Measurements from ENCODE around the gene C2CD2L. TPM values are rescaled to one million over a fixed set of nuclear protein-coding genes. Genes with fewer than 3 reads are reported as not detected.

Gene C2CD2L
- total RNA-seq (2022; extraction: Qiagen RNA extraction; ENCODE audit: low read depth), result 4.9 to 7.1 TPM (median 6.0 TPM) in 5 replicates

GRCh38 chr11:119106564-119107537, at the start of gene C2CD2L:
Gene C2CD2L (plus strand): TSS chr11:119107344. CDS start chr11:119107742, 398 bp downstream.

GRCh38 chr11:119067371-119068222, 39.5 kb upstream of the C2CD2L start, which contains the start of gene VPS11:
Gene VPS11 (plus strand): TSS chr11:119067818. CDS start chr11:119067824, 6 bp downstream.

GRCh38 chr11:119084663-119085436, 22.3 kb upstream of the C2CD2L start, which contains the start of gene HMBS:
Gene HMBS (plus strand): TSS chr11:119084881. CDS start chr11:119085034, 153 bp downstream.

GRCh38 chr11:119101759-119102423, 5.3 kb upstream of the C2CD2L start, which contains the start of gene DPAGT1:
Gene DPAGT1 (minus strand): TSS chr11:119101853. CDS start chr11:119101655, 198 bp downstream.

GRCh38 chr11:119121008-119121810, 14.1 kb downstream of the C2CD2L start, which contains the start of gene HINFP:
Gene HINFP (plus strand): TSS chr11:119121580. CDS start chr11:119126945, 5,365 bp downstream.

GRCh38 chr11:119149018-119149785, 42.1 kb downstream of the C2CD2L start, which contains the start of gene ABCG4:
Gene ABCG4 (plus strand): TSS chr11:119149052. CDS start chr11:119149966, 914 bp downstream.

Other genes starting within 250 kb of the C2CD2L start
- 0.03 to 0.08 TPM (median 0.07 TPM) in 5 replicates for gene CXCR5, start 223.5 kb upstream of the C2CD2L start, total RNA-seq (2022; extraction: Qiagen RNA extraction; ENCODE audit: low read depth)
- 79.4 to 170 TPM (median 137 TPM) in 5 replicates for gene BCL9L, start 181.4 kb upstream of the C2CD2L start, total RNA-seq (2022; extraction: Qiagen RNA extraction; ENCODE audit: low read depth)
- gene UPK2, start 151.0 kb upstream of the C2CD2L start, total RNA-seq (2022; extraction: Qiagen RNA extraction; ENCODE audit: low read depth), result 0.33 to 0.97 TPM (median 0.69 TPM) in 5 replicates
- gene FOXR1, start 135.6 kb upstream of the C2CD2L start, total RNA-seq (2022; extraction: Qiagen RNA extraction; ENCODE audit: low read depth), result not detected in 5 replicates
- gene CENATAC, start 109.2 kb upstream of the C2CD2L start, total RNA-seq (2022; extraction: Qiagen RNA extraction; ENCODE audit: low read depth), result 11.1 to 17.5 TPM (median 11.5 TPM) in 5 replicates
- 803 to 1,150 TPM (median 842 TPM) in 5 replicates for gene RPS25, start 89.0 kb upstream of the C2CD2L start, total RNA-seq (2022; extraction: Qiagen RNA extraction; ENCODE audit: low read depth)
- gene TRAPPC4, start 88.6 kb upstream of the C2CD2L start, total RNA-seq (2022; extraction: Qiagen RNA extraction; ENCODE audit: low read depth), result 57.4 to 67.3 TPM (median 60.5 TPM) in 5 replicates
- gene SLC37A4, start 76.5 kb upstream of the C2CD2L start, total RNA-seq (2022; extraction: Qiagen RNA extraction; ENCODE audit: low read depth), result 10.0 to 12.1 TPM (median 10.8 TPM) in 5 replicates
- 39.6 to 50.0 TPM (median 47.3 TPM) in 5 replicates for gene HYOU1, start 50.1 kb upstream of the C2CD2L start, total RNA-seq (2022; extraction: Qiagen RNA extraction; ENCODE audit: low read depth)
- 7.9 to 17.2 TPM (median 11.4 TPM) in 5 replicates for gene VPS11, start 39.5 kb upstream of the C2CD2L start, total RNA-seq (2022; extraction: Qiagen RNA extraction; ENCODE audit: low read depth)
- 45.4 to 52.9 TPM (median 51.2 TPM) in 5 replicates for gene HMBS, start 22.5 kb upstream of the C2CD2L start, total RNA-seq (2022; extraction: Qiagen RNA extraction; ENCODE audit: low read depth)
- 33.0 to 40.4 TPM (median 38.6 TPM) in 5 replicates for gene DPAGT1, start 5.5 kb upstream of the C2CD2L start, total RNA-seq (2022; extraction: Qiagen RNA extraction; ENCODE audit: low read depth)
- 9.7 to 11.5 TPM (median 11.0 TPM) in 5 replicates for gene HINFP, start 14.2 kb downstream of the C2CD2L start, total RNA-seq (2022; extraction: Qiagen RNA extraction; ENCODE audit: low read depth)
- 0.18 to 0.37 TPM (median 0.21 TPM) in 5 replicates for gene ABCG4, start 41.7 kb downstream of the C2CD2L start, total RNA-seq (2022; extraction: Qiagen RNA extraction; ENCODE audit: low read depth)
- gene NLRX1, start 61.4 kb downstream of the C2CD2L start, total RNA-seq (2022; extraction: Qiagen RNA extraction; ENCODE audit: low read depth), result 7.5 to 12.3 TPM (median 10.4 TPM) in 5 replicates
- gene NHERF4, start 78.1 kb downstream of the C2CD2L start, total RNA-seq (2022; extraction: Qiagen RNA extraction; ENCODE audit: low read depth), result 0.13 to 0.47 TPM (median 0.21 TPM) in 3 of 5 replicates, not detected in the others
- 5.5 to 9.3 TPM (median 9.0 TPM) in 5 replicates for gene CBL, start 99.0 kb downstream of the C2CD2L start, total RNA-seq (2022; extraction: Qiagen RNA extraction; ENCODE audit: low read depth)
- gene MCAM, start 209.8 kb downstream of the C2CD2L start, total RNA-seq (2022; extraction: Qiagen RNA extraction; ENCODE audit: low read depth), result 9.4 to 11.7 TPM (median 10.6 TPM) in 5 replicates
- 27.6 to 41.9 TPM (median 37.2 TPM) in 5 replicates for gene RNF26, start 227.2 kb downstream of the C2CD2L start, total RNA-seq (2022; extraction: Qiagen RNA extraction; ENCODE audit: low read depth)
- not detected in 5 replicates for gene C1QTNF5, start 233.5 kb downstream of the C2CD2L start, total RNA-seq (2022; extraction: Qiagen RNA extraction; ENCODE audit: low read depth)
- gene MFRP, start 239.4 kb downstream of the C2CD2L start, total RNA-seq (2022; extraction: Qiagen RNA extraction; ENCODE audit: low read depth), result not detected in 5 replicates

Data from A549 treated with RU486 at 1 μM for 4 hours (cell line).